NT2/D1 (cell line): Measurements from ENCODE around the gene JCAD.

Source experiments
- DNase-seq: peaks from one replicate; pipeline ENCODE4 v3.0.0-alpha.2; 2011; ENCODE audit warnings: low read depth, low spot score
- H3K27me3 ChIP-seq: 2 replicates; pipeline ENCODE4 v1.6.0; 2011; ENCODE audit warnings: mild to moderate bottlenecking; ENCODE audit not compliant: insufficient read length, insufficient read depth
- H3K36me3 ChIP-seq: 2 replicates; pipeline ENCODE4 v1.6.1; 2011; ENCODE audit warnings: mild to moderate bottlenecking, low read length, mixed read lengths; ENCODE audit not compliant: insufficient read depth, insufficient read length
- H3K4me1 ChIP-seq: 2 replicates; pipeline ENCODE4 v1.5.1; 2011; ENCODE audit not compliant: insufficient read depth, insufficient read length
- H3K4me3 ChIP-seq: 2 replicates; pipeline ENCODE4 v1.5.1; 2011; ENCODE audit warnings: low read depth; ENCODE audit not compliant: insufficient read length
- H3K9ac ChIP-seq: 2 replicates; pipeline ENCODE4 v1.6.0; 2011; ENCODE audit warnings: low read depth; ENCODE audit not compliant: insufficient read length
- H3K9me3 ChIP-seq: 2 replicates; pipeline ENCODE4 v1.5.1; 2011; ENCODE audit warnings: mild to moderate bottlenecking, low read length; ENCODE audit not compliant: insufficient read depth
- SUZ12 ChIP-seq: IDR thresholded peaks from 2 replicates; pipeline ENCODE4 v1.6.1; 2011; ENCODE audit not compliant: insufficient read length, insufficient read depth; ENCODE audit errors: extremely low read depth
- YY1 ChIP-seq: IDR thresholded peaks from 2 replicates; pipeline ENCODE4 v1.6.1; 2011; ENCODE audit not compliant: insufficient read length, insufficient read depth
- ZNF274 ChIP-seq: IDR thresholded peaks from 2 replicates; pipeline ENCODE4 v1.6.1; 2011; ENCODE audit warnings: mild to moderate bottlenecking, low read depth, low read length

The JCAD gene

GRCh38 chr10:30073045-30073766 lies 13.8 kb upstream of the JCAD start:
- Histone ChIP-seq H3K4me3 (no peak overlapping the region), H3K9ac (no peak overlapping the region), H3K9me3 (no peaks in the 10 kb centered on the region), H3K4me1 (no peaks in the 10 kb centered on the region), H3K27me3 (no peaks in the 10 kb centered on the region), H3K36me3 (no peaks in the 10 kb centered on the region)
- TF ChIP-seq YY1 (no peak), SUZ12 (no peak), ZNF274 (no peak)
- no peak for DNase-seq

- Histone ChIP-seq H3K4me3 (no peak overlapping the region), H3K9ac (no peak overlapping the region), H3K27me3 (no peaks in the 10 kb centered on the region), H3K9me3 (no peaks in the 10 kb centered on the region), H3K4me1 (no peaks in the 10 kb centered on the region), H3K36me3 (no peaks in the 10 kb centered on the region)
- DNase-seq: no peak
- no peak for TF ChIP-seq SUZ12
- no peak for TF ChIP-seq ZNF274
- no peak for TF ChIP-seq YY1
Observed at GRCh38 chr10:30072068-30072467, 12.7 kb upstream of the JCAD start.

DNA sequence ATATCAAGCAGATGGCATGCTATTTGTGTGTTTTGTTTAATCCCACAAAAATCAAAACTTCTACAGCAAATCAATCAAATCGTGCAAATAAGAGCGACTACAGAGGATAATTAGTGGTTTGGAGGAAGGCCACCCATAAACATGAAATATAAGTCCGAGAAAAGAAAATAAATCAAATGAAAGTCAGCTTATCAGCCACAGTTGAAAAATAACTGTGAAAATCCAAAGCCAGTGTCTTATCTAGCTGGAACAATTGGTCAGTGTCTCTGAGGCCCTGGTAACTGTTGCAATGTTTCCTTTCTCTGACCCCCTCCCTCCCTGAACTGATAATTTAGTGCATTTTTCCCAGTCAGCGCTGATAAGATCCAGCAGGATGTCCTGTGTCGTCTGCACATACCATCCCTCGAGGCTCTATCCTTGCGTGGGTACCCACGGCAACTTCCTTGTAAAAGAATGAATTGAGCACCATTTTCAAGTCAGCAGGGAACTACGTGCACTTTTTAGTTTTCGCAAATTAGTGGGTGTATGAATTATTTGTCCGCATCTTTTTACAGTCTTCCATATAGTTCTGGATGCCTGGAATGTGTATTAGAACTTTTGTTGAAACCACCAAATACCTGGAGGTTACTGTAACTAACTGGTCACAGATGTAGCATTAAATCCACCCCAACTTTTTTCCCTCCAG lies 10.8 kb upstream of the JCAD start:
- Histone ChIP-seq H3K9ac (no peak overlapping the region), H3K4me3 (no peak overlapping the region), H3K36me3 (no peaks in the 10 kb centered on the region), H3K27me3 (no peaks in the 10 kb centered on the region), H3K4me1 (no peaks in the 10 kb centered on the region), H3K9me3 (no peaks in the 10 kb centered on the region)
- no peak for TF ChIP-seq YY1
- TF ChIP-seq SUZ12: no peak
- no peak for TF ChIP-seq ZNF274
- DNase-seq: no peak

DNA sequence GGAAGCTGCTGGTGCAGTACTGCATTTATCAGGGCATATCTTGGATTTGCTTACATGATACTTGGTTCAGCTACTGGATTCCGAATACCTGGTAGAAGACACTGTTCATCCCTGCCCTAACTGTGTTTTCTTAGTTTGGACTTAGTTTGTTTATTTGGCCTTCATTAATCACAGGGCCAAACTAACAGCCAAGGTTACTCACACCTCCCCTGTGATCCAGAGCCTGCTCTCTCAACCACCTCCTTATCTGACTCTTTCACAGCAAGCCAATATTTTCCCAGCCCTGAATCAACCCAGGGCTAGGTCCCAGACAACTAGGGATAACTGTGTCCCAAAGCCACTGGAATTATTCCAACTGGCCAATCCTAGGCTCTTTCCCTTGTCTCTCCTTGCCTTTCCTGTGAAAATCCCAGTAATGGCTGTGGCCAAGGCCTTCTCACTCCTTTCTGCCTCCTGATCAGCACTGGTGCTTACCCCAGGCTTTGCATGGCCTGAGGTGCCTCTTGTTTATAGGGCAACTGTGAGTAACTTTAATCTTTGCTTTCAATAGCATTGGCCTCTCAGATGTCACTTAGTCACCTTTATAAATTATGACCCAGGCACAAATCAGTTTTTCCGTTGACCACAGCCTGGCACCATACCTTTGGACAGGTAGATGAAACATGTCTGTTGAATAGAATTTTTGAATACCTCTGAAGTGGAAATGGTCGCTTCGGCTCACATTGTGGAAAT lies 9.3 kb upstream of the JCAD start:
- Histone ChIP-seq H3K4me3 (no peak overlapping the region), H3K4me1 (no peaks in the 10 kb centered on the region), H3K27me3 (no peaks in the 10 kb centered on the region), H3K9me3 (no peaks in the 10 kb centered on the region), H3K9ac (no peak overlapping the region), H3K36me3 (no peaks in the 10 kb centered on the region)
- DNase-seq: no peak
- TF ChIP-seq ZNF274 (no peak), YY1 (no peak), SUZ12 (no peak)

DNA sequence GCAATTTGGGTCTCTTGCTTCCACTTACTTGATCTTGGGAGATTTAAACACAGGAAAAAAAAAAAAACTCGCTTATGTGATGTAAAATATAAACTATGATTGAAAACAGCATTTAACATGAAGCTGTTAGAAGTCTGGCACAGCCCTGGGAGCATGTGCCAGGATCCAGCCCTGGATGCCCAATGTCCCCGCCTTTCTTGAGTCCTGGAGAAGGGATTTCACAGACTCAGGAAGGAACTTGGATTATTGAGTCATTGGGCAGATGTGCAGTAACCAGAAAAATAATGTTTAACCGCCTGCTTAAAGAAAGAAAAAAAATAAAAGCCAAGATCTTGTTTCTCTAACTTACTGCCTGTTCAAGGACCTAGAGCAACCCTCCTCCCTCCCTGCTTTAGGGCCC lies 3.7 kb upstream of the JCAD start:
- peaks cover 4% of the 10 kb centered on the region for H3K4me1 ChIP-seq
- no peak overlapping the region for H3K9ac ChIP-seq
- no peak for DNase-seq
- H3K9me3 ChIP-seq: no peaks in the 10 kb centered on the region
- no peak for TF ChIP-seq YY1
- TF ChIP-seq ZNF274: no peak
- TF ChIP-seq SUZ12: no peak
- no peak overlapping the region for H3K4me3 ChIP-seq
- H3K27me3 ChIP-seq: peaks cover 32% of the 10 kb centered on the region
- H3K36me3 ChIP-seq: no peaks in the 10 kb centered on the region

- H3K4me3 ChIP-seq: no peak overlapping the region
- H3K9ac ChIP-seq: no peak overlapping the region
- no peaks in the 10 kb centered on the region for H3K9me3 ChIP-seq
- DNase-seq: no peak
- TF ChIP-seq YY1 (no peak), ZNF274 (no peak), SUZ12 (no peak)
- peaks cover 35% of the 10 kb centered on the region for H3K27me3 ChIP-seq
- H3K4me1 ChIP-seq: peaks cover 4% of the 10 kb centered on the region
- H3K36me3 ChIP-seq: no peaks in the 10 kb centered on the region
Observed at GRCh38 chr10:30062582-30062981, 3.2 kb upstream of the JCAD start.

DNA sequence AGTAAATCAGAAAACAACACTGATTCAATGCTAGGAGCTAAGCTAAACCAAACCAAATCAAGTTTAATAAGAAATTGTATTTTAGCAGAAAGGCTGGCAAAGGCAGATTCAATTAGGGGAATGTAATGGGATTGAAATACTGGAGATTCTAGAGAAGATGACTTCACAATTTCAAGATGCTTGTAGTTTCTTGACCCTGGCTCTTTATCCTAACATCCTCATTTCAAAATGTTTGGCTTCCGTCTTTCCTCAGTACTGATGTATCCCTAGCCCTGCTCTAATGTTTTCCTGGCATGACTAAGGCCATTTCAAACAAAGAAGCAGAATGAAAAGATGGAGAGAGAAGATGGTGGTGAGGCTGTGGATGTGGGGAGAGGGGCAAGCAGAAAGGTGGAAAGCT lies 2.7 kb upstream of the JCAD start:
- no peak overlapping the region for H3K4me3 ChIP-seq
- no peak for DNase-seq
- H3K9me3 ChIP-seq: no peaks in the 10 kb centered on the region
- no peaks in the 10 kb centered on the region for H3K36me3 ChIP-seq
- H3K4me1 ChIP-seq: peaks cover 4% of the 10 kb centered on the region
- H3K9ac ChIP-seq: no peak overlapping the region
- H3K27me3 ChIP-seq: peaks cover 35% of the 10 kb centered on the region
- TF ChIP-seq YY1: no peak
- TF ChIP-seq SUZ12: no peak
- TF ChIP-seq ZNF274: no peak
